Endothelial cell of umbilical vein (primary cell): ENCODE data around the gene MTX1.

ENCODE experiments used
- EZH2 ChIP-seq: IDR thresholded peaks from 2 replicates; pipeline ENCODE4 v1.6.1; 2012; ENCODE audit warnings: borderline replicate concordance, low read depth, mild to moderate bottlenecking, moderate library complexity, low read length, inconsistent platforms; ENCODE audit not compliant: severe bottlenecking
- JUN ChIP-seq: IDR thresholded peaks from 2 replicates; pipeline ENCODE4 v1.6.1; 2011; ENCODE audit warnings: borderline replicate concordance, low read depth; ENCODE audit not compliant: insufficient read length, insufficient read depth
- MYC ChIP-seq: IDR thresholded peaks from one replicate; pipeline ENCODE4 v1.6.1; 2011; ENCODE audit warnings: mild to moderate bottlenecking, low read depth, low read length
- POLR2A ChIP-seq: IDR thresholded peaks from 2 replicates; pipeline ENCODE4 v1.6.1; 2012; ENCODE audit warnings: low read depth, mild to moderate bottlenecking, control low read depth, low read length
- POLR2AphosphoS5 ChIP-seq: IDR thresholded peaks from 2 replicates; pipeline ENCODE4 v1.6.1; 2012; ENCODE audit warnings: low read depth, mild to moderate bottlenecking, control low read depth, low read length, moderate library complexity; ENCODE audit not compliant: insufficient read depth
- TF ChIP-seq, protein P1 (sequence below), 2 donors: IDR thresholded peaks; 1 replicate in 1 of 2; 2 replicates in 1 of 2; pipeline ENCODE4 v1.5.1; 2011; ENCODE audit warnings: low read length in 2 of 2, mild to moderate bottlenecking in 2 of 2, moderate library complexity in 2 of 2, control low read depth in 1 of 2, inconsistent platforms in 1 of 2, low read depth in 1 of 2; ENCODE audit not compliant: insufficient read depth in 1 of 2; ENCODE audit errors: extremely low read depth in 1 of 2
- TF ChIP-seq, protein P2 (sequence below): IDR thresholded peaks from 2 replicates; pipeline ENCODE4 v1.6.1; 2011; ENCODE audit not compliant: insufficient read depth, insufficient read length

DNA sequence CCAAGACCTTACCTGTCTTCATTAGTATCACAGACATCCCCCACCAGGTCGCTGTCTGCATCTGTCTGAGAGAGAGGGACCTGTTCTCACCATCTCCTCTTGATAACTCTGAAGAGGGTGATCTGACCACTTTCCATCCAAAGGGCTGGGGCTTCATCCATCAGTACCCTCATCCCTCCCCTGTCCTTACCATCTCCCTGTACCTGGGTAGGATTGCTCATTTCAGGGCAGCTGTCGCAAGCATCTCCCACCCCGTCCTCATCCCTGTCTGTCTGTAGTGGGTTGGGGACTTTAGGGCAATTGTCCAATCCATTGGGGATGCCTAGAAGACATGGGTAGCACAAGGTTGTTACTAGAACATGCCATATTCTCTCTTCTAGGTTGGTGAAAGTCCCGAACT lies 8.7 kb upstream of the MTX1 start:
- TF ChIP-seq, protein P1, sequence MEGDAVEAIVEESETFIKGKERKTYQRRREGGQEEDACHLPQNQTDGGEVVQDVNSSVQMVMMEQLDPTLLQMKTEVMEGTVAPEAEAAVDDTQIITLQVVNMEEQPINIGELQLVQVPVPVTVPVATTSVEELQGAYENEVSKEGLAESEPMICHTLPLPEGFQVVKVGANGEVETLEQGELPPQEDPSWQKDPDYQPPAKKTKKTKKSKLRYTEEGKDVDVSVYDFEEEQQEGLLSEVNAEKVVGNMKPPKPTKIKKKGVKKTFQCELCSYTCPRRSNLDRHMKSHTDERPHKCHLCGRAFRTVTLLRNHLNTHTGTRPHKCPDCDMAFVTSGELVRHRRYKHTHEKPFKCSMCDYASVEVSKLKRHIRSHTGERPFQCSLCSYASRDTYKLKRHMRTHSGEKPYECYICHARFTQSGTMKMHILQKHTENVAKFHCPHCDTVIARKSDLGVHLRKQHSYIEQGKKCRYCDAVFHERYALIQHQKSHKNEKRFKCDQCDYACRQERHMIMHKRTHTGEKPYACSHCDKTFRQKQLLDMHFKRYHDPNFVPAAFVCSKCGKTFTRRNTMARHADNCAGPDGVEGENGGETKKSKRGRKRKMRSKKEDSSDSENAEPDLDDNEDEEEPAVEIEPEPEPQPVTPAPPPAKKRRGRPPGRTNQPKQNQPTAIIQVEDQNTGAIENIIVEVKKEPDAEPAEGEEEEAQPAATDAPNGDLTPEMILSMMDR (IDR thresholded peaks at IDR 0.05; ENCODE audit: extremely low read depth in 1 of 2, insufficient read depth in 1 of 2, low read depth in 1 of 2, low read length in 2 of 2): no peak
- TF ChIP-seq POLR2AphosphoS5 (no peak), JUN (no peak), EZH2 (no peak), POLR2A (no peak), MYC (no peak)
- TF ChIP-seq, protein P2, sequence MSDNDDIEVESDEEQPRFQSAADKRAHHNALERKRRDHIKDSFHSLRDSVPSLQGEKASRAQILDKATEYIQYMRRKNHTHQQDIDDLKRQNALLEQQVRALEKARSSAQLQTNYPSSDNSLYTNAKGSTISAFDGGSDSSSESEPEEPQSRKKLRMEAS: no peak
